HG03064 (cell line): ENCODE results near the gene FANCE.
A peak's percentile ranks its signal among the peaks of the same experiment; 100 is the strongest.

Source experiments
- ATAC-seq: cut with Tn5 transposase; IDR thresholded peaks from one replicate; pipeline ENCODE4 v1.9.1; 2021; ENCODE audit warnings: low read depth; ENCODE audit not compliant: unreplicated experiment

Gene FANCE, protein sequence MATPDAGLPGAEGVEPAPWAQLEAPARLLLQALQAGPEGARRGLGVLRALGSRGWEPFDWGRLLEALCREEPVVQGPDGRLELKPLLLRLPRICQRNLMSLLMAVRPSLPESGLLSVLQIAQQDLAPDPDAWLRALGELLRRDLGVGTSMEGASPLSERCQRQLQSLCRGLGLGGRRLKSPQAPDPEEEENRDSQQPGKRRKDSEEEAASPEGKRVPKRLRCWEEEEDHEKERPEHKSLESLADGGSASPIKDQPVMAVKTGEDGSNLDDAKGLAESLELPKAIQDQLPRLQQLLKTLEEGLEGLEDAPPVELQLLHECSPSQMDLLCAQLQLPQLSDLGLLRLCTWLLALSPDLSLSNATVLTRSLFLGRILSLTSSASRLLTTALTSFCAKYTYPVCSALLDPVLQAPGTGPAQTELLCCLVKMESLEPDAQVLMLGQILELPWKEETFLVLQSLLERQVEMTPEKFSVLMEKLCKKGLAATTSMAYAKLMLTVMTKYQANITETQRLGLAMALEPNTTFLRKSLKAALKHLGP

DNA sequence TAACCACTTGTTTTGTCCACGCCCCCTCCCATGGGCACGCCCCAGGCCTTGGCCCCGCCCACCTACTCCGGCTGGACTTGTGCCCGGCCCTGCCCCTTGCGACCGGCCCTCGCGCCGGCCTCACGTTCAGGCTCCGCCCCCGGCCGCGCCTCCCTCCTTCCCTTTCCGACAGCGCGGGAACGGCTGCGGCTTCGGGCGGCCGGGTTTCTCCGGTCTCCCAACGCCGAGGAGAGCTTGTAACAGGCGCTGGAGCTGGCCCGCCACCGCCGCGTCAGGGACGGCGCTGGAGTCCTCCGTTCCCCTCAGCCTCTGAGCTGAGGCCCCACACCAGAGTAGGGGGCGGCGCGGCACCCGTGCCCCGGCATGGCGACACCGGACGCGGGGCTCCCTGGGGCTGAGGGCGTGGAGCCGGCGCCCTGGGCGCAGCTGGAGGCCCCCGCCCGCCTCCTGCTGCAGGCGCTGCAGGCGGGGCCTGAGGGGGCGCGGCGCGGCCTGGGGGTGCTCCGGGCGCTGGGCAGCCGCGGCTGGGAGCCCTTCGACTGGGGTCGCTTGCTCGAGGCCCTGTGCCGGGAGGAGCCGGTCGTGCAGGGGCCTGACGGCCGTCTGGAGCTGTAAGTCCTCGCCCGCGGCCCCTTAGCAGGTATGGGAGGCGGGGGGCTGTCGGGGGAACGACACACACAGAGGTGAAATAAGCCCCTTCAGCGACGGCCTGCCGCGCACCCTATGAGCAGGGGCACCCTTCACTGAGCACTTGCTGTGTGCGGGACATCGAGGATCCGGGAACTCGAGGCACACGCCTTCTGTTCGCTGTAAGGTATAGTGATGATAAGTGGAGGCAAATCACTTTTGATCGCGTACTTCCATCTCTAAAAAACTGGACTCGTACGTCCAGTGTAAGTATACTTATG, at the start of gene FANCE:
FANCE (plus strand) TSS at position 156 of the 908 bp plus-strand sequence; CDS start at position 364, 208 bp downstream.
- peak; percentile 88 for ATAC-seq

DNA sequence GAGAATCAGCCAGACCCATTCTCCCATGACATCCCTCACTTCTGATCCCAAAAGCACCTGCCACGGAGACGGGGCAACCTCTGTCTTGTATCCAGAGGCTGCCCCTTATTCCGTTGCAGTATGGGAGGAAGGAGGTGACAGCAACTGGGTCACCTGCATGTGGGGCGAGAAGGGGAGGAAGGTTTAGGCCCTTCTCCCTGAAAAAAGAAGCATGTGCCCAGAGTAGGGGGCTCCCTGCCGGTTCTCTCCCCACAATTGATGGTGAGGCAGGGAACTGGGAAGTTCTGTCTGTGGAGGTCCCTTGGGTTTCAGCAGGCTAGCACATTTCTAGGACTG, 49.3 kb upstream of the FANCE start:
- ATAC-seq, result no peak

DNA sequence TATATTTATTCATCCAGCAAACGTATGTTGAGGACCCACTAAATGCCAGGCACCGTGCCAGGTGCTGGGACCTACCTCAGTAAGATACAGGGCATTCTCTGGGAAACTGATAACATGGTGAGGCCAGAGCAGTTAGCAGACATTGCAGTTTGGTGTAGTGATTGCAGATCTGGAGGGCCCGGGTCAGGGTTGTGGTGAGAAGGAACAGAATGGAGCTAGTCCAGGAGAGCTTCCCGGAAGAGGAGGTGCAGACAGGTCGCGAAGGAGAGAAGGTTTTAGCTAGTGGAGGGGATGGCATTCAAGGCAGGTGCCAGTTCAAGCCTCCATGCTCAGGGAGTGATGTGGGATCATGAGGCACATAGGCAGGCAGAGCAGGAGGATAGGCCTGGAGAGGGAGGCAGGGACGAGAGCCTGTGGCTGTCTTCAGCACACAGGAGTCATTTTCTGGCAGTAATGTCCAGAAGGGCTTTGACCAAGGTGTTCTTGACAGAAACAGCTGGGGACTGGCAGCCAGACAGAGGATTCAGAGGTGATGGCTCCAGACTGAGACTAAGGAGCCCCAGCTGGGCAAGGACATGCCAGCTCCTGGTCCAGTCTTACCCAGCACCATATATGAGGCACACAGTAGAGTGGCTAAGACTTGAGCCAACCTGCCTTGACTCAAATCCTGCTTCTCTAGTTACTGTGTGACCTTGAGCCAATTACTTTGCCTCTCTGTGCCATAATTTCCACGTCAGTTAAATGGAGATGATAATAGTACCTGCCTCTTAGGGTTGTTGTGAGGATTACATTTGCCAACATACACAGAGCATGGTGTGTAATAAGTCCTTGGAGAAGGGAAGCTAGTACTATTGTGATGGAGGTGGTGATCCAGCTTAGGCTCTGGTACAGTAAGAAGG, 48.3 kb upstream of the FANCE start:
- no peak for ATAC-seq

DNA sequence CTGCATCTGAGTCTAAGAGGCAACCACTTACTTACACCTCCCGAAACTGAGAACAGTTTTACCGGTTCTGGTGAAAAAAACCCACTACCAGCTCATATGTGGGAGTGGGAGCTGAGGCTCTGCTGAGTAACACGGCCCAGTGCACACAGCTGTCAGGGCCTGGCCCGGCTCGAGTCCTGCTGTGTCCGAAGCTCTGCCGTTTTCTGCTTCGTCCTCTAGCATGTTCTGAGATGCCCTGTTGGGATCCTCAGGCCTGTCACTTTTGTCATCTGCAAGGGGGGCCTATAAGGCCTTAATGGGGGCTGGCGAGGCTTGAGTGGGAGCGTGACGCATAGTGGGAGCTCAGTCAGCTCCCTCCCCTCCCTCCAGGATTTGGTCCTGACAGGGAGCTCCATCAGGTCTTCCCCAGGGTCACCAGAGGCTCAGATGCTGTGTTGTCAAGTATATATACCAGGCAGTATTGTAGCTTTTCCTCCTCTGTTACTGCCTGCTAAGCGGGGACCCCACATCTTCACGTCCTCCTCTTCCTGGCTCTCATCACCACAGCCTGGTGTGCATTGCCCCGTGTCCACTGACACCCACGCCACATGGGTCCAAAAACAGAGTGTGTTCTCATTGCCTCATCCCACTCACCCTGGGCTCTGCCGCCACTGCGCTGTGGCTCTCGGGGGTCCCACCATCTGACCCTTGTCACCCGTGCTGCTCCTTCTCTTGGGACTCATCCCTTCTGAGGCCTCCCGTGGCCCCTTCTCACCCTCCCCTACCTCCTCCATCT, 45.2 kb upstream of the FANCE start:
- ATAC-seq, result no peak

DNA sequence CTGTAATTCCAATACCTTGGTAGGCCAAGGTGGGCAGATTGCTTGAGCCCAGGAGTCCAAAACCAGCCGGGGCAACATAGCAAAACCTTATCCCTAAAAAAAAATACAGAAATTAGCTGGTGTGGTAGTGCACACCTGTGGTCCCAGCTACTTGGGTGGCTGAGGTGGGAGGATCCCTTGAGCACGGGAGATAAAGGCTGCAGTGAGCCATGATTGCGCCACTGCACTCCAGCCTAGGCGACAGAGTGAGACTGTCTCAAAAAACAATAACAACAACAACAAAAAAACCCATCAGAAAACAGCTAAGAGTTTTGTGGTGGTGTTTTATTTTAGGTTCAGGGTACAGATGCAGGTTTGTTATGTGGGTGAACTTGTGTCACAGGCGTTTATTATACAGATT, 42.9 kb upstream of the FANCE start:
- ATAC-seq, result no peak

DNA sequence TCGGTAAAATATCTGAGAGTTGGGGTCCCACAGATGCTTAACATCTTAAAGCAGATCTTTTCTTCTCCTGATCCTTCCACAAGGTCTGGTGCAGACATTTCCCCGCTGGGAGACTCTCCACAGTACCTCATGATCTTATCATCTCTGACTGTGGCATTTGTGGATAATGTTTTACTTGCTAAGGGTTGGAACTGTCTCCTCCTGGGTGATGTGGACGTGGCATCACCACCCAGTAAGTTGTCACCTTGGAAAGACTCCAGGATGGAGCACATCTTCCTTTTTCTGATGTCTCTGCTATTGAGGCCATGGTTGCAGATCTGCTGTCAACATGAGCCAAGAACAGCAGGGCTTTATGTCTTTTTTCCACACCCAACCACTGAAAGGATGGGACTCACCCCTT, 42.0 kb upstream of the FANCE start:
- no peak for ATAC-seq

DNA sequence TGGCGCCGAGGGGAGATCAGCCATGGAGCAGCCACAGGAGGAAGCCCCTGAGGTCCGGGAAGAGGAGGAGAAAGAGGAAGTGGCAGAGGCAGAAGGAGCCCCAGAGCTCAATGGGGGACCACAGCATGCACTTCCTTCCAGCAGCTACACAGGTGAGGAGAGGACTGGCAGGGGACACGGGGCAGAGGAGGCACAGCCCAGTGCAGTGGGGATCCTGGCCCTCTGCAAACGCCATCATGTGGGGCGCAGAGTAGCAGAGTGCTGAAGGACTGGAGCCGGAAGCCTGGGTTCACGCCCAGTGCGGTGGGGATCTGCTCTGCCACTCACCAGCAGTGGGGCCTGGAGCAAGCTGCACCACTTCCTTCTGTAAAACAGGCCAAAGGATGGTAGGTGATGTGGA, 41.1 kb upstream of the FANCE start:
- ATAC-seq, result no peak

DNA sequence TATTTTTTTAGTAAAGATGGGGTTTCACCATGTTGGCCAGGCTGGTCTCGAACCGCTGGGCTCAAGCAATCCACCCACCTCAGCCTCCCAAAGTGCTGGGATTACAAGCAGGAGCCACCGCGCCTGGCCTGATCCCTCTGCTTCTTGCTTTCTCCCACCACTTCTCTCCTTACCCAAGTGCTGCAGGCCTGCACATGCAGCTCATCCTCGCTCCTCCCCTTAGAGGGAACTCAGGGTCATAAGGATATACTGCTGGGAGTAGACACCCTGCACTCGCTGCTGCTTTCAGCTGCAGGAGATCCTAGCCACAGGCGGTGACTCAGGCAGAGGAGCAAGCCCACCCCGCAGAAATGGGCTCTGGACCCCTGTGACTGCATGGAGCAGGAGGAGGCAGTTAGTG, 40.0 kb upstream of the FANCE start:
- no peak for ATAC-seq

DNA sequence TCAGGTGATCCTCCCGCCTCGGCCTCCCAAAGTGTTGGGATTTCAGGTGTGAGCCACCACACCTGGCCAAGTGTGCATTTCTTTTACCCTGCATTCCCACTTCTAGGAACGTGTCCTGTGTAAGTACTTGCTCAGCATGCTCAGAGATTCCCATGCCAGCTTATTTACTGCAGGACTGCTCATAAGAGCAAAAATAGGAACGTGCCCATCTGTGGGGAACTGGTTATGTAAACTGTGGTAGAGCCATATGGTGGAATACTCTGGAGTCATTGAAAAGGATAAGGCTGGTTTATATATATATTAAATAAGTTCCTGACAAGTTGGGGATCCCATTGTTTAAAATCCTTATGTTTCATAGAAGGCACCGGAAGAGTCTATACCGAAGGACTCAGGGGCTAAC, 38.2 kb upstream of the FANCE start:
- no peak for ATAC-seq

DNA sequence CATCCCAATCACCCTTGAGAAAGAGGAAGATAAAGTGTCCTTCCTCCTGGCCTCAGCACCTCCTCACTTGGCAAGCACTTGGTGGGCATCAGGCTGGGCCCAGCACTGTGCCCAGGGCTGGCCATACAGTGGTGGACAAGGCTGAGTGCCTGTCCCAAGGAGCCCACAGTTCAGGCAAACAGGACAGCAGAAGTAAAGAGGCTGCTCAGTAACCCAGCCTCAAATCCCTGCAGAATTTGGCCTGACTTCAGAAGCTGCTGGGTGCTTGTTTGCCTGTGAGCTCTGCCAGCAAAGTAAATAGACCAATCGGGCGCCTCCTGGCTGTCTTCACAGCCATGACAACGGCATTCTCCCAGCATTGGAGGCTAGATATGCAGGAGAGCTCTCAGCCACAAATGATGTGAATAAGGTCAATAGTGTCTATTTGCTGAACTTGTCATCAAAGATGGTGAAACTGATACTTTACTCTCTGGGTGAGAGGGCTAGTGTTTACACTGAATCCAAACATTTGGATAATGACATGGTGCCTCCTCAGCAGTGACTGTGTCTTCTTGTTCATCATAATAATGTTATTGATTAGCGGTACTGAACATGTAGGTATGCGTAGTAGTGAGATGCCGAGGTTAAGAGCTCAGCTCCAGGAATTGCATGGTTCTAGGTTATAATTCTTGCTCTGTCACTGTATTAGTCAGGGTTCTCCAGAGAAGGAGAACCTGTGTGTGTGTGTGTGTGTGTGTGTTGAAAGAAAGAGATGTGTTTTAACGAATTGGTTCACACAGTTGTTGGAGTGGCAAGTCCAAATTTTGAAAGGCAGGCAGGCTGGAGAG, 36.9 kb upstream of the FANCE start:
- ATAC-seq, result no peak

DNA sequence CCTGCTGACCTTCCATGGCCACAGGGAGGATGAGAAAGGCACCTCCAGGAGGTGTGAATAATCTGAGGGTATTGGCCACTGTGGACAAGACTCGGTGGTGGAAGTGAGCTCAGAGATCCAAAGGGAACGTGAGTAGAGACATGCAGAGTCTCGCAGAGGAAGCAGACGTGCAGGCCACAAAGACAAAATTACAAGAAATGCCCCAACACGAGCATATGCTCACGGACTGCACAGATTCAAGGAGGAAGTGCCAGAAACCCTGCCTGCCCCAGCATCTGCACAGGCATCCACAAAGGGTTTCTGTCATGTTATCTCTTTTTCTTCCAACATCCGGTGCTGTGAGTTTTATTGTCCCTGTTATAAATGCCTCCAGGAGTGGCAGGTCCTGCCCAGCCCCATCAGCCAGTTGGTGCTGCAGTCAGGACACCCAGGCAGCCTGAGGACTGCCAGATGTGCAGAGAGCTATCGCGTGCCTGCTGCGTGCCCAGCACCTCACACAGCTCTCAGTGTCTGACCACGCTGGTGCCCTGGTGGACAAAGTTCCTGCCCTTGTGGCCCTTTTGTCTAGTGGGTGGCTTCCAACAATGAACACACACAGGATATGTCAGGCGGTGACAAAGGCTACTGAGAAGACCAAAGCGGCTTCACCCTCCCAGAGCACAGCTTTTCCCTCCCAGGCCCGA, 34.0 kb upstream of the FANCE start:
- no peak for ATAC-seq

DNA sequence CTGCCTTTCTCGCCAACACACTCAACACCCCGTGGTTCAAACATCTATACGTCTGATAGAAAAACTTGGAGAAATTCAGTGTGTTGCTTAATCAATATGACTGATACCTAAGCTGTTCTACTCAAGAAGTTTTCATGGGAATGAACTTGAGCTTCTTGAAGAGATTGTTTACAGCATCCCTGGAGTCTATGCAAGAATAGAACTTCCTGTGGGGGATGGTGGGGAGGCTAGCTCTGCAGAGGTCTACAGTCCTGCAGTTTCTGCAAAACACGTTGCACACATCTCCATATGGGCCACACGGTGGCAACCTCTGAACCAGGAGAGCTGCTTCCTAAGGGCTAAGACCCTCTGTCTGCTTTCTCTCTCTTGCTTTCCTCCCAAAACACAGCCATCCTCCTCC, 32.7 kb upstream of the FANCE start:
- no peak for ATAC-seq

DNA sequence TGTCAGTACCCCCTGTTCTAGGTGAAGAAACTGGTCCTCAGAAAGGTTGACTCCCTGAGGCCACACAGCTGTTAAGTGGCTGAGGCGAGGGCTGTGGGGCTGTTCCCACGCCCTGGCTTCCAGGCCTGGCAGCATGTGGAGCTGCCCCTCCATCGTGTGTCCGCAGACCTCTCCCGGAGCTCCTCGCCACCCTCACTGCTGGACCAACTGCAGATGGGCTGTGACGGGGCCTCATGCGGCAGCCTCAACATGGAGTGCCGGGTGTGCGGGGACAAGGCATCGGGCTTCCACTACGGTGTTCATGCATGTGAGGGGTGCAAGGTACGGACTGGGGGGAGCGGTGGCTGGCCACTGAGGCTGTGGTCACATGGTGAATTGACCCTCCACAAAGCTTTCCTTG, 32.2 kb upstream of the FANCE start:
- no peak for ATAC-seq

DNA sequence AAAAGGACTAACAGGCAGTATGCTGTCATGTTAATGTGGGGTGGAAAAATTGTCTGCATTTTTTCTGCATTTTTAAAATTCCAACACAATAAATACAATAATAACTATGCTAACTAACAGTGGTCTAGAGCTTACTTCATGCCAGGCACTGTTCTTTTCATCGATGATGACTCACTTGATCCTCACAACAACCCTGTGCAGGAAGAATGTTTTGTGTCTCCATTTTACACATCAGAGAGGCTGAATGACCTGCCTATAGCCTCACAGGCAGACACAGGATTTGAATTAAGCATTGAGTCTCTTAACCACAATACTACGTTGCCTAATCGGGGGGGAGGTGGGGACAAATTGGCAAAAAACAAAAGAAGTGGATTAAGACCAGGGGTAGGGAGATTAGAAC, 26.9 kb upstream of the FANCE start:
- no peak for ATAC-seq

DNA sequence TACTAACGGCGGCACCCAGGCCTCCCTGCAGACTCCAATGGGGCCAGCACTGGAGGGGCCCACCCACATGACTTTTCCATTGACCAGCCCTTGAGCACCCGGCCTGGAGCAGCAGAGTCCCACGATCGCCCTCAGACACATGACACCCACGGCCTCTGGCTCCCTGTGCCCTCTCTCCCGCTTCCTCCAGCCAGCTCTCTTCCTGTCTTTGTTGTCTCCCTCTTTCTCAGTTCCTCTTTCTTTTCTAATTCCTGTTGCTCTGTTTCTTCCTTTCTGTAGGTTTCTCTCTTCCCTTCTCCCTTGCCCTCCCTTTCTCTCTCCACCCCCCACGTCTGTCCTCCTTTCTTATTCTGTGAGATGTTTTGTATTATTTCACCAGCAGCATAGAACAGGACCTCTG, 26.1 kb upstream of the FANCE start:
- no peak for ATAC-seq

DNA sequence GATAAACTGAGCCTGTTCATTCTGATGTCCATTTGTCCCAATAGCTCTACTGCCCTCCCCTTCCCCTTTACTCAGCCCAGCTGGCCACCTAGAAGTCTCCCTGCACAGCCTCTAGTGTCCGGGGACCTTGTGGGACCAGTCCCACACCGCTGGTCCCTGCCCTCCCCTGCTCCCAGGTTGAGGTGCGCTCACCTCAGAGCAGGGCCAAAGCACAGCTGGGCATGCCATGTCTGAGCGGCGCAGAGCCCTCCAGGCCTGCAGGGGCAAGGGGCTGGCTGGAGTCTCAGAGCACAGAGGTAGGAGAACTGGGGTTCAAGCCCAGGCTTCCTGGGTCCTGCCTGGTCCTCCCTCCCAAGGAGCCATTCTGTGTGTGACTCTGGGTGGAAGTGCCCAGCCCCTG, 24.7 kb upstream of the FANCE start:
- ATAC-seq, result no peak

DNA sequence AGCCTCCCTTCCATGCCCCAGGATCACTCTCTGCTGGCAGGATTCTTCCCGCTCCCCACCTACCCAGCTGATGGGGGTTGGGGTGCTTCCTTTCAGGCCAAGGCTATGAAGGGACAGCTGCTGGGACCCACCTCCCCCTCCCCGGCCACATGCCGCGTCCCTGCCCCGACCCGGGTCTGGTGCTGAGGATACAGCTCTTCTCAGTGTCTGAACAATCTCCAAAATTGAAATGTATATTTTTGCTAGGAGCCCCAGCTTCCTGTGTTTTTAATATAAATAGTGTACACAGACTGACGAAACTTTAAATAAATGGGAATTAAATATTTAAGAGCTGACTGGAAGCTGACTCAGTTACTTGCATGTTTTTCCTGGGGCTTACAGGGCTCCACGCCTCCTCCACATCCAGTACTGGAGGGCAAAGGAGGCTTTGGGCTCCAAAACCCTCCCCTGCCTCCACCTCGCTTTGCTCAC, 24.3 kb upstream of the FANCE start:
- ATAC-seq, result no peak

DNA sequence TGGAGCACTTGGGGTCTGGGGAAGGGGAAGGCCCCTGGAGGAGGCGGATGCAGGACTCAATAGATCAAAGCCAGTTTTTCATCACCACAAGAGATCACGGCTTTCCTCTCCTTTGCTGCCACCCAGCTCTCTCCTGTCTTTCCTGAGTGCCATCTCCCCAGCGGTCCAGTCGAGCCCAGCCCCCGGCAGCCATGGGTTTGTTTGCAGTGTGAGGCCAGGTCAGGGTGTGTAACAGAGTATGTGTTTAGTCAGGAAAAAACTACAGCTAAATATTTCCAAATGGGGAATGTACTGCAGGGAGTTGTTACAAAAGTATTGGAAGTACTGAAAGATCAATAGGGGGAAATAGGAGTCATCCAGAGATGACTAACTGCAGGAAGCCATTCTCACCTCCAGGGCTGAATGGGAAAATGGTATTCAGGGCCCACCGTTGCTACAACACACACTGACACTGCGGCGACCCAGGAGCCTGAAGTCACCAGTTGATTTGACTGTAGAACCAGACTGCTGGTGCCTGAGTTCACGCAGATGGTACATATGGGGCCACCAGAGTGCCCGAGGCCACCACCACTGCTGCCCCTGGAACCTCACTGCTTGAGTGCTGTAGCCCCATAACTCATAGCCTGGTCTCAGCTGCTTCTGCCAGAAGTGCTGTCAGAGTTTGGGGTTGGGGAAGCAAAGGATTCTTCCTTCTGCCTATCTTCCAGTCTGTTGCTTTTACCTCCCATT, 23.6 kb upstream of the FANCE start:
- ATAC-seq, result no peak
